GM21423 (cell line): ENCODE data around the gene GJC2.

Experiments used
- ATAC-seq: cut with Tn5 transposase; IDR thresholded peaks from one replicate; pipeline ENCODE4 v1.9.1; 2021; ENCODE audit warnings: mild to moderate bottlenecking, moderate library complexity; ENCODE audit not compliant: unreplicated experiment

GJC2 gene

DNA sequence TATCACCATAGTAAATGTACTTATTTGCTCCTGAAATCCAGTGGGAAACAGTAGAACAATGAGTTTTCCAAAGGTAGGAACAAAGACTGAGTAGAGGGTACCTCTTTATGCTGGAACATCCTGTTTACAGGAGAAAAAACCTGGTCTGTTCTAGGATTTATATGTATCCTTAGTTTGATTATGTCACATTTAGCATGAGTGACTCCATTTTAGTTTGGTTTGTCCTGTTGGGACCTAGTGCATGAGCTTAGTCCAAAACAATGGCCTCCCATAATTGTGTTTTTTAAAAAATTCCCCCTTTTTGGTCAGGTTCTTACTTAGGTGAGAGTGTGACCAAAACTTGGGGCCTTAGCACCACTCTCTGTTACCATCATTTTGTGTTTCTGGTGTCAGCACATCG is 37.1 kb upstream of the GJC2 start:
- ATAC-seq = no peak

DNA sequence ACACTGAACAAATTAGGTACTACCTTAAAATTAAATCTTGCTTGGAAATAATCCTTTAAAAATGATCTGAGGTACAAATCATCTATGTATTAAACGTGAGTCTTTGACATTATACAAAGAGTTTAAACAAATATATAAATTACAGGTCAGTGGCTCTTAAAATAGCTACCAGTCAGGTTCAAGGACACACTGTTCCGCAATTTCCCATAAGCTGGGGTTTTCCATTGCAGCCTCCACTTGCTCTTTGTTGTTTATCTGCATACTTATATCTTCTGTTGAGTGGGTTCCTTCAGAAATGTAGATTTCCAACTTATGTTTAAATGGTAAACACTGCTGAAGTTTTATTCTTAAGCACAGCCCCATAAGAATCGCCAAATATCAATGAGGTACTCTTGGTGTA is 34.9 kb upstream of the GJC2 start:
- no peak for ATAC-seq

DNA sequence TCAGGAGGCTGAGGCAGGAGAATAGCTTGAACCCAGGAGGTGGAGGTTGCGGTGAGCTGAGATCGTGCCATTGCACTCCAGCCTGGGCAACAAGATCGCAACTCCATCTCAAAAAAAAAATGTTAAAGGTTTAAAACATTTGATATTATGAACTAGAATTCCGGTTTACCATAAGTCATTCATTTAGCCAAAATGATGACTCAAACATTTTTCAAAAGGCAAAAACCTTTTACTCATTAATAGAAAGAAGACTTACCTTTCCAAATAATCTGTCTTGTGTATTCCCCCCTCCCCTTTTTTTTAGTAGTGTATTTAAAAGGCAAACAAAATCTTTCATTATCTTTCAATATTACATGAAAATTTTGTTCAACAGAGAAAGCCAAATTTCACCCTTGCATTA is 32.4 kb upstream of the GJC2 start:
- ATAC-seq = no peak

DNA sequence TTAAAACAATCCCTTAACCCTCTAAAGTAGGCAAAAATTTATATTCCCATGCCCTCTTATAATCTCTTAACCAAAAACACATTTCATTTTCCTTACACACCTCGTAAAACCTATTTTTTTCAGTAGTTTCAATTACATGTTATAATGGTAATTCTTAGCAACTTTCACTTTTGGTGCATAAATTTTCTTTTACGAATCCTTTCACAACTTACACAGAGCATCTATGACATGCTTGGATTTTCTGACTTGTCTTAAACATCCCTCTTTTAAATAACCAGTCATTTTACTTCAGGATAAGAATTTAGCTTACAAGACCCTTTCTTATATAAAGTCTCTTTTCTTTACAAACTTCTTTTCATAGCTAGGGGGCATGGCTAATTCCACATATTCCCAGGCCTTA is 31.7 kb upstream of the GJC2 start:
- ATAC-seq = no peak

DNA sequence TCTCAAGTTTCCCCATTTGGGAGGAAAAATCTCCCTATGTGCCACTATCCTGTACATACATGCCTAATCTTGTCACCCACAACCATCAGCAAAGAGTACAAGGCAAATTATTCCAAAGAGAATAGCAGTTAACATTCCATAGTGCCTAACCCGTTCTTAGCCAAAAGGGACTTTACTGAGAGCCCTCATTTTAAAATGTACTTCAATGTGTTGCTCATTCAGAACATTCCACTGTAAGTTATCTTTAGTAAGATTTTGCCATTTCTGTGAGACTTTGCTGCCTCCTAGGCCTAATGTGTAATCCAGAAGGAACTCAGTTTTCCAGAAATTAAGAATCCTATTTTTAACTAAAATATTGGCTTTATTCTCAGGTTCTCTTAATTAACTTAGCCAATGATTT is 29.4 kb upstream of the GJC2 start:
- no peak for ATAC-seq

DNA sequence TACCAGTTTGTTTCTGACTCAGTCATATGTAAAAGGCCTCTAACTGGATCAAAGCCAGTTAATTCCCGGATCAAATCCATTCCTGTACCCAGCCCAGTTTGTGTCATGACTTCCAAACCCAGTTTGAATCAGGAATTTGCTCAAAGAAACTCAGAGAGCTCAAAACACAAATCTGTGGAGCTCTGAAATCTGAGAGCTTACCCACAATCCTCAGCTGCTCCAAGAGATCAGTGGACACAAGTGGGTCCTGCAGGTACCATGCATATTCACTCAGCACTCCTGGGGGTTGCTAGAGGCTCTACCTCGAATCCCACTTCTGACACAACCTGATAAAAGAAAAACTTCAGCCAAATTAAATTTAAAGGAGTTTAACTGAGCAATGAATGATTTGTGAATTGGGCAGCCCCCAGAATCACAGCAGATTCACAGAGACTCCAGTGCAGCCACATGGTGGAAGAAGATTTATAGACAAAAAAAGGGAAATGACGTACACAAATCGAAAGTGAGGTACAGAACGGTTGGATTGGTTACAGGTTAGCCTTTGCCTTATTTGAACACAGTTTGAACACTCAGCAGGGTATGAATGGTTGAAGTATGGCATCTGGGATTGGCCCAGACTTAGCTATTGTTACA is 28.8 kb upstream of the GJC2 start:
- no peak for ATAC-seq

DNA sequence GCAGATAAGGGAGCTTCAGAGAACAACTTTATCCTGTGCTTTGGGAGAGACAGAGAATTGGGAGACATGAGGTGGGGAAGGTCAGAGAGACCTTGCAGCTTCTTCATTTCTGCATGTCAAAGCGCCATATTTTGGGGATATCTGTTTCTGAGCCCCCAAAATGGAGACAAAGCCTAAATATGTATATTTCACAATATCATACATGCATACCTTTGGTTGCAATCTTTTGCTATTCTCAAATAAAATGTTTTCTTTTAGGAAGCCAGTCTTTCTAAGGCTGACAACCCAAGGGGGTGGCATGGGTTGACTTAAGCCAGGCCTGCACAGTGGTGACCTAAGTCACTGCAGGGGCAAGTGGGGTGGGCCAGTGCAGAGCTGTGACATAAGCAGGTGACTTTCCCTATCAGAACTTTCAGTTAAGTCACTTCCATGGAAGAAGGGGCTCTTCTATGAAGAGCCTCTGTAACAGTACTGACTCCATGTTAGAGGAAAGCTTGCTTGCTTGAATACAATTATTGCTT is 26.7 kb upstream of the GJC2 start:
- ATAC-seq = no peak

DNA sequence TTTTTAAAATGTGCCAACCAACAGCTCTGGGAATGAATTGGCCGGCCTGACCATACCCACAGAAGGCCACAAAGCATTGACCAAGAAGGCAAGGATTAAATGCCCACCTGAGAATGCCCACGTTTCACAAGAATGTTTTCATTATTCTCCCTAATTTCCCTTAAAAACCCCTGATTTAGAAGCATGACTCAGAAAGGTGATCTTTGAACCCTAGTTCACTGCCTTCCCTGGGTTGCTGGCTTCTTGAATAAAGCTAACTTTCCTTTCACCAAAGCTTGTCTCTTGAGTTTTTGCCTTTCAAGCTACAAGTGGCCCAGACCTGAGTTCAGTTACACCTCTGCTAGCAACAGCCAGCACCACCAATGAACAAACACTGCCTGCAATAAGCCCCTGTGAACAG is 26.2 kb upstream of the GJC2 start:
- no peak for ATAC-seq

DNA sequence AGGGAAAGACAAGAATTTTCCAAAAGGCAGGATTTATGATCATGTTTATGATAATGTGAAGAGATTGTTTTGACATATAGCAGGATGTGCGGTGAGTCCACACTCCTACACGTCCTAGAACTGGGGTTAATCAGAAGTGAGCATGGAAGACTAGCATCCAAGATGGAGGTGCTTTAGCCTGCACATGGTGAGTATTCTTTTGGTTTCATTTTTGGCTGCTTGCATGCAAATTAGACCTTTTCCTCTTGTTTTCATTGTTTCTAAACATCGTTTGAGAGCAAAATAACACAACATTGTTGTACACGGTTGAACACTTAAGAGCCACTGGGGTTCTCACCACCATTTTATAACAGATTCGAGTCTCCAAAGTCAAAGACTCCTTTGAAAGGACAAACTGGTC is 24.5 kb upstream of the GJC2 start:
- ATAC-seq = no peak

DNA sequence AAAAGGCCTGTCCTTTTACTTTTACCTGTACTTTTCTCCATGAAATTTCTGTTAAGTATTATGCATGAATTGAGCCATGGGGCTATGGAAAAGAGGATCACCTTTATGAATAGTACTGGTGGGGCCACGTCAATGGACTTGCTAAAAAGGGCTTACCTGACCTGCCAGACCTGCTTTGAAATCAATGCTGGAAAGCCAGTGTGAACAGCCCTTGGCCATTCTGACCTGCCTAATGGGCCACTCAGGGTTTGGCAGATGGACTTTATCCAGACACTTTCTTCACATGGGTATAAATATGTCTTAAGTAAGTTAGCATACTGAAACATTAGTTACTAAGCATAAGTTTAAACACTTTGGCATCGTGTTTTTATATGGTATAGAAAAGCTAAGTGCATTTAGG is 18.0 kb upstream of the GJC2 start:
- ATAC-seq = no peak

DNA sequence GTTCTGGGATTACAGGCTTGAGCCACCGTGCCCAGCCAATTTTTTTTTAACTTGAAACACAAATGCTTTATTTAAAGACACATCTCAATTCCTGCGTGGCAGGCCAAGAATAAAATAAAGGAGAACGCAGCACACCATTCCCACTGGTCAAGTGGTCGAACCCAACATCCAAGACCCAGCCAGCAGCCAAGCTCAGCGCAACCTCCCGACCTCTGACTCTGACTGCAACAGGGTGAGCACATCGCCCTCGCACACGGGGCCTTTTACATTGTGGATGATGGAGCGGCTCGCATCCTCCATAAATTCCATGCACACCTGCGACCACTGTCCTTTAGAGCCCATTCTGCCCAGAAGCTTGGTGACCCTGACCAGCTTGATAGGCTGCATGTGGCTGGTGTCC is 15.1 kb upstream of the GJC2 start:
- ATAC-seq = no peak

DNA sequence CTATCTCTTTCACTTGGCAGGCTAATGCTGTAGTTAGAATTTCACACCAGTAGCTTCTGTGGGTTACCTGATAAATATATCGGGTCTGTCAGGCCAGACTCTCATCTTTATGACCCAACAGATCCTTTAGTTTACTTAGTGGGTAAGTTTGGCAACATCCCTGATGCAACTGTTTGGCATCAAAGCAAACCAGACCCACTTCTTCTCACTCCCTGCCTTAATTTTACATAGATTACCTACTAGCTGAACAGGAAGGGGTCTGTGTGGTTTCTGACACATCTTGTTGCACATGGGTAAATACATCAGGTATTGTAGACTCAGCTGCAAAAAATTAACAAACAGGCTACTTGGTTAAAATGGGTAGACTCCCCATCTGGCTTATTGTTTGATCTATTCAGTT is 12.8 kb upstream of the GJC2 start:
- no peak for ATAC-seq

DNA sequence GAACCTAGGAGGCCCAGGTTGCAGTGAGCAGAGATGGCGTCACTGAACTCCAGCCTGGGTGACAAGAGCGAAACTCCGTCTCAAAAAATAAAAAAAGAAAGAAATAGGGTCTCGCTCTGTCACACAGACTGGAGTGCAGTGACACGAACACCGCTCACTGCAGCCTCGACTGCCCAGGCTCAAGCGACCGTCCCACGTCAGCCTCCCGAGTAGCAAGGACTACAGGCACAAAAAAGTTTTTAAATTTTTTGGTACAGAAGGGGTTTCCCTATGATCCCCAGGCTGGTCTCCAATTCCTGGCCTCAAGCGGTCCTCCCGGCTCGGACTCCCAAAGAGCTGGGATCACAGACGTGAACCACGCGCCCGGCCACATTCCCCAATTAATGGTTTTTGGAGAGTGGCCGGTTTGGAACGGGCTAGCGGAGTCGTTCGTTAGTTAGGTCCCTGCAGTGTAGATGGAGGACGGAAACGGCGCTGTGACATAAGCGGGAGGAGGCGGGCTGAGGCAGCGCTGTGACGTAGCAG is 10.3 kb upstream of the GJC2 start:
- no peak for ATAC-seq

DNA sequence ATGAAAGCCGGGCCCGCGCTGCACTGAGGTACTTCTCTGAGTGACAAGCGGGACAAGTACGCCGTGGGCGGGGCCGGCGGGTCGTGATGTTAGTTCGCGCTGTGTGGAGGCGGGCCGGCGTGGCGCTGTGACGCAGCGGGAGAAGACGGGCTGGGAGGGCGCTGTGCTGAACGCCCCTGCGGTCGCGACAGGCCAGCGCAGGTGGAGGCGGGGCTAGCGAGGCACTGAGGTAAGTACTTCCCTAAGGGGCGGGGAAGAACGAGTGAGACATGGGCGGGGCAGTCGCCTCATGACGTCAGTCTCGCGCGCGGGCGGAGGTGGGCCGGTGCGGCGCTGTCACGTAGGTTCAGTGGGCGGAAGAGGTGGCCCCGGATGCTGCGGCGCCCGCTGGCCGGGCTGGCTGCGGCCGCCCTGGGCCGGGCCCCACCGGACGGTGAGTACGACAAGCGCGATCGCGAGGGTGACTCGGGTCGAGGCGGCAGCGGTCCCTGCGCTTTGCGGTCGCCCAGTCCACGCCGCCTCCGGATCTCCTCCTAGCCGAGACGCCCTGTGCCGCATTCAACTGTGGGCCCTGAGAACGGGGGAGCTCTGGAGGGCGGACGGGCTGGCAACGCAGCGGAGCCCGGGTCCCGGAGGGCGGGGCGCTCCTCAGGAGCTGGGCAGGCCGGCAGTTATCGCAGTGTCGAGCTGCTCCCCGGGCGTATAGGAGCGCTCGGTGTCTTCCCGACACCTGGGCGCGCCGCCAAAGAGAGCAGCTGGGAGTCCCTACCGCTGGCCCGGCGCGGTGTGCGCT is 9.6 kb upstream of the GJC2 start, which contains the start of gene GUK1:
GUK1 (plus strand) TSS at position 349 of the 793 bp plus-strand sequence; CDS start at position 373, 24 bp downstream.
- peak; percentile 91 for ATAC-seq

DNA sequence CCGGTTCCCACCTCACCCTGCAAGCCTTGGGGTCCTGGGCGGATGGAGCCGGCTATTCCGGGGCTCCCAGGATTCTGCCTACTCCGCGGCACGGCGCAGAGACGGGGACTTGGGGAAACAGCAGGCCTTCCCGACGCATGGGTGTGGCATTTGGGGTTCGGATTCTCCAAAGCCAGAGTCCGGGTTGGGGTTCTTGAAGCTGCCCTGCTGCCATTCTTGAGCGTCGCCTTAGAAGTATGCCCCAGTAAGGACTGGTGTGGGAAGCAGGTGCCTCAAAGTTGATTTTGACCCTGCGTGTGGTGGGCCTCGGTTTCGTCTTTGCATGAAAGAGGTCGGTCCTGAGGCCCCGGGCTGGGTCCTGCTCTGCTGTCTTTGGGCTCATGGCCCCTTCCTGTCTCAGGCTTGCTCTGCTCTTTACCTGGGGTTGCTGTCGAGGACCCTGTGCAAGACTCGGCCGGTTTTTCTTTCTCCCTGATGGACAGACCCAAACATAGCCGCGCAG is 9.0 kb upstream of the GJC2 start:
- no peak for ATAC-seq

DNA sequence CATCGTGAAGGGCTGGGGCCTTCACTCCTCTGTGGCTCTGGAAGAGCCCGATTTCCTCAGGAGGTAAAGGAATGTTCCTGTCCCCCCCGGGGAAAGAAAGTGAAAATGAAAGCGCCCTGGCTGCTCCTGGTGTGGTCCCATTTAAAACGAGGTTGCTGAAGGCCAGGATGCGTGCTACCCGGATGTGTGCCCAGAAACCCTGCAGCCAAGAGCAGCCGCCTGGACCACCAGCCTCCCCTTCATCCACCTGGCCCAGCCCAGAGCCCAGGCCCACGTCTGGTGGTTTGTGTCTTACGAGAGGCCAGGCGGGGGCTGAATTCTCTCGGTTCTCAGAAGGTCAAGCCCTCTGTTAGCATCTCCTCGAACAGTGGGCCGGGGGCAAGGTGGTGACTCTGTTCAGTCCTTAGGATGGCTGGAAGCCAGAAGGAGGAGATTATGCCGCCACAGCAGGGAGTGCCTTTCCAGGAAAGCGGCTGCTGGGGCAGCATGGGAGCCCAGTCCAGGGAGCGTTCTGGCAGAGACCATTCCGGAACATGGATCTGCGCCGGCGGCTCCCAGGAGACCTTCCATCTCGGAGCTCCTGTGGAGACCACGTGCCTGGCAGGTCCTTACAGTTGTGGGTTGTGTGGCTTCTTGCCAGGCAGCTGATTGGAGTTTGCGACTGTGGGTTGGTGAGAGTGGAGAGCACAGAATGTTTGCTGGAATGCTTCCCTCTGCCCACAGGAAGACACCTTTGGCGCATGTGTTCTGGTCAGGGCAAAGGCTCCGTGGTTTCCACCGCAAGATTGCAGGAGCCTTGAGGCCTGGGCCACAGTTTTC is 8.3 kb upstream of the GJC2 start:
- ATAC-seq = no peak

DNA sequence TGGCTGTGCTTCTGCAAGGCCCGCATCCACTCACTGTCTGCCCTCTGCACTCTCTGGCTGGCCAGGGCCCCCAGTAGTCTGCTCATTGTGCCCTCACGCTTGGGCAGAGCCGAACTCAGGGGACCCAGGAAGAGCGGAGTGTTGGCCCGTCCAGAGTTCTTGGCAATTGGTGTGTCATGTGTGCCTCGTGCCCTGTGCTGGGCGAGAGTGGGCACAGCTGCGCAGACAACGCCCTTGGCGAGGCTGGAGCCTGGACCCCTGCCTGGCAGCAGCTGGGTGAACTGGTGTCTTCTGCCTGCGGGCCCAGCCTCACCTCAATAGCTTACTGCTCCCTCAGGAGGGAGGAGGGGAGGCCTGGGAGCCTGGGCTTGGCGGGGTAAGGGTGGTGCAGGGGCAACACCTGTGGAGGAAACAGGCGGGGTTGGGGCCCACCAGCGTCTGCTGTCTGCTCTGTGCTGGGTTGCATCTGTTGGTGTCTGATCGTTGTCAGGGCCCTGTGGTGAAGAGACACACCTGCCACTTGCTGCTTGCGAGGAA is 7.5 kb upstream of the GJC2 start:
- ATAC-seq = no peak

DNA sequence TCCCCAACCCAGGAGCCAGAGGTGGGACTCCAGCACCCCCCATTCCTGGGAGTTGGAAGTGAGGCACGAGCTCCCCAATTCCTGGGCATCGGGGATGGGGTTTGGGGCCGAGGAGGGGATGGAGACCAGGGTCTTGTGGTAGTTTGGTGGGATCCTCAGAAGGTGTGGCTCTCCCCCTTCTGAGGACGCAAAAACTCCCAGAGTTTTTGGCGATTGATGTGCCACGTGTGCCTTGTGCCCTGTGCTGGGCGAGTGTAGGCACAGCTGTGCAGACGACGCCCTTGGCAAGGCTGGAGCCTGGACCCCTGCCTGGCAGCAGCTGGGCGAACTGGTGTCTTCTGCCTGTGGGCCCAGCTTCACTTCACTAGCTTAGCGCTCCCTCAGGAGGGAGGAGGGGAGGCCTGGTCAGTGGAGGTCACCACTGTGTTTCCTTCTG is 7.0 kb upstream of the GJC2 start:
- ATAC-seq = no peak

DNA sequence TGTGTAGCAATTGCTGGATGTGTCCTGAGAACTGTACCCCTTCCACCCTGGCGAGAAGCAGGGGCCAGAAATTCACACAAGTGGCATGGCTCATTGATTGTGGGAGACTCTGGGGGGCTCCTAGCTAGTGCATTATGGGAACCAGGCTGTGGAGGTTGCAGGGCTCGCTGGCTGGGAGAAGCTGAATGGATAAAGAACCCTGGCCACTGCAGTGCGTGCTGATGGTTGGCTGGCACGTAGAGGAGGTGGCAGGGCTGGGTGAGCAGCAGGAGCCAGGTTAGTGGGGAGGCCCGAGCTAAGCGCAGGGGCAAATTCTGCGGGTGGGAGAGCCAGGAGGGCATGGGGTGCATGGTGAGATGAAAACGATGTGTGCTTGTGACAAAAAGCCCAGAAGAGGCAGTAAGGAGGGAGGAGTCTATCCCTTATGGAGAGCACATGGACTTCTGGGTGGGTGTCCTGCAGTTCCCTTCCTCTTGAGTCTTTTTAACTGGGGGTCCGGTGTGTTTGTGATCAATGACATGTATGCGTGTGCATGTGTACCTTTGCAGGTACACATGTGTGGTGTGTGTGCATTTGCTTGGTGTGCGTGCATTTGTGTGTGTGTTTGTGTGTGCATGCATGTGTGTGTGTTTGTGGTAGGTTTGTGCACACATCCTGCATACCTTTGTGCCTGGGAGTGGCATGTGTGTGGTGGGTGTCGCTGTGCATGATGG is 6.1 kb upstream of the GJC2 start:
- no peak for ATAC-seq
